Measurements from ENCODE around the gene ADAD2.

Gene ADAD2

GRCh38 chr16:84190731-84191388, at the start of gene ADAD2:
TSS of gene ADAD2 (plus strand) at chr16:84191157. CDS start at chr16:84191231, 74 bp downstream.
- no peak for DNase-seq (ENCODE audit: low read depth in 2 of 3, low spot score in 1 of 3)

- DNase-seq (ENCODE audit: low read depth in 2 of 3, low spot score in 1 of 3): no peak
Observed at GRCh38 chr16:84143081-84143480, 47.9 kb upstream of the ADAD2 start.

GRCh38 chr16:84143784-84144199, 47.2 kb upstream of the ADAD2 start:
- DNase-seq (ENCODE audit: low read depth in 2 of 3, low spot score in 1 of 3): no peak

GRCh38 chr16:84144209-84144858, 46.6 kb upstream of the ADAD2 start:
- peak in 2 of 3 donors; percentile 11 to 24 for DNase-seq (ENCODE audit: low read depth in 2 of 3, low spot score in 1 of 3)

- peak; percentile 84 to 91 (median 89) for DNase-seq (ENCODE audit: low read depth in 2 of 3, low spot score in 1 of 3)
Observed at GRCh38 chr16:84144859-84145639, 45.9 kb upstream of the ADAD2 start, which contains the start of the genes DNAAF1 and HSDL1. TSS of gene DNAAF1 (plus strand) at chr16:84145308. CDS start at chr16:84145441, 133 bp downstream. TSS of gene HSDL1 (minus strand) at chr16:84145177. CDS start at chr16:84131321, 13,856 bp downstream.

- no peak for DNase-seq (ENCODE audit: low read depth in 2 of 3, low spot score in 1 of 3)
Observed at GRCh38 chr16:84150926-84151325, 40.0 kb upstream of the ADAD2 start.

GRCh38 chr16:84153660-84154214, 37.2 kb upstream of the ADAD2 start:
- no peak for DNase-seq (ENCODE audit: low read depth in 2 of 3, low spot score in 1 of 3)

GRCh38 chr16:84155226-84155625, 35.7 kb upstream of the ADAD2 start:
- DNase-seq (ENCODE audit: low read depth in 2 of 3, low spot score in 1 of 3): no peak

GRCh38 chr16:84155771-84156170, 35.2 kb upstream of the ADAD2 start:
- DNase-seq (ENCODE audit: low read depth in 2 of 3, low spot score in 1 of 3): no peak

GRCh38 chr16:84156342-84156784, 34.6 kb upstream of the ADAD2 start:
- no peak for DNase-seq (ENCODE audit: low read depth in 2 of 3, low spot score in 1 of 3)

- no peak for DNase-seq (ENCODE audit: low read depth in 2 of 3, low spot score in 1 of 3)
Observed at GRCh38 chr16:84159007-84159406, 31.9 kb upstream of the ADAD2 start.

- no peak for DNase-seq (ENCODE audit: low read depth in 2 of 3, low spot score in 1 of 3)
Observed at GRCh38 chr16:84159800-84160199, 31.2 kb upstream of the ADAD2 start.

GRCh38 chr16:84161037-84161436, 29.9 kb upstream of the ADAD2 start:
- no peak for DNase-seq (ENCODE audit: low read depth in 2 of 3, low spot score in 1 of 3)

- DNase-seq (ENCODE audit: low read depth in 2 of 3, low spot score in 1 of 3): no peak
Observed at GRCh38 chr16:84161801-84162200, 29.2 kb upstream of the ADAD2 start.

- DNase-seq (ENCODE audit: low read depth in 2 of 3, low spot score in 1 of 3): no peak
Observed at GRCh38 chr16:84165746-84166145, 25.2 kb upstream of the ADAD2 start.

GRCh38 chr16:84166796-84167695, 23.9 kb upstream of the ADAD2 start:
- DNase-seq (ENCODE audit: low read depth in 2 of 3, low spot score in 1 of 3): peak in 1 of 3 donors; percentile 46

- DNase-seq (ENCODE audit: low read depth in 2 of 3, low spot score in 1 of 3): no peak
Observed at GRCh38 chr16:84169765-84170310, 21.1 kb upstream of the ADAD2 start.

- no peak for DNase-seq (ENCODE audit: low read depth in 2 of 3, low spot score in 1 of 3)
Observed at GRCh38 chr16:84174396-84174795, 16.6 kb upstream of the ADAD2 start.

GRCh38 chr16:84175350-84176081, 15.4 kb upstream of the ADAD2 start:
- DNase-seq (ENCODE audit: low read depth in 2 of 3, low spot score in 1 of 3): peak; percentile 27 to 50 (median 42)

All from stimulated activated CD4-positive, alpha-beta T cell treated with anti-CD3 and anti-CD28 coated beads, Interleukin-12 subunit alpha, Interleukin-12 subunit beta, amount 100 ng/mL, for 48 hours (primary cell).